HepG2 (cell line): ENCODE results near the gene LEMD2. TPM values are rescaled to one million over a fixed set of nuclear protein-coding genes. Genes with fewer than 3 reads are reported as not detected.

Experiments used
- FOXA1 ChIP-seq, 2 experiments: fragments of 450-650 bp in 1 of 2; sonication (generic) in 1 of 2; formaldehyde crosslinking in 1 of 2; IDR thresholded peaks; 2 replicates each; pipeline versions ENCODE4 v1.4.0 to v1.6.1; 2016 to 2020; ENCODE audit warnings: missing genetic modification reagents in 1 of 2
- HMGA1 ChIP-seq: sonication (generic); formaldehyde crosslinking; conservative IDR thresholded peaks from 2 replicates; pipeline ENCODE4 v1.4.0; 2020; ENCODE audit warnings: missing genetic modification reagents
- MNT ChIP-seq: fragments of 450-650 bp; IDR thresholded peaks from 2 replicates; pipeline ENCODE4 v1.6.1; 2016
- MYC ChIP-seq: sonication (generic); formaldehyde crosslinking; IDR thresholded peaks from 2 replicates; pipeline ENCODE4 v1.9.0; 2021; ENCODE audit warnings: missing genetic modification reagents, borderline replicate concordance
- NFIC ChIP-seq: IDR thresholded peaks from 2 replicates; pipeline ENCODE4 v1.6.1; 2012; ENCODE audit warnings: mild to moderate bottlenecking, low read length, inconsistent platforms
- POGK ChIP-seq: sonication (generic); formaldehyde crosslinking; conservative IDR thresholded peaks from 2 replicates; pipeline ENCODE4 v1.8.0; 2022; ENCODE audit warnings: mild to moderate bottlenecking, moderate library complexity, missing genetic modification reagents
- SAP130 ChIP-seq: IDR thresholded peaks from 2 replicates; pipeline ENCODE4 v1.6.1; 2016; ENCODE audit warnings: low read depth
- SMYD3 ChIP-seq: sonication (generic); formaldehyde crosslinking; IDR thresholded peaks from 2 replicates; pipeline ENCODE4 v1.8.1; 2023; ENCODE audit warnings: mild to moderate bottlenecking, missing genetic modification reagents
- TEAD3 ChIP-seq: optimal IDR thresholded peaks from 2 replicates; pipeline ENCODE3; 2016; ENCODE audit warnings: borderline replicate concordance
- ZNF441 ChIP-seq: sonication (generic); formaldehyde crosslinking; IDR thresholded peaks from 2 replicates; pipeline ENCODE4 v1.7.0; 2021; ENCODE audit warnings: missing genetic modification reagents, borderline replicate concordance
- ZNF589 ChIP-seq: sonication (generic); formaldehyde crosslinking; conservative IDR thresholded peaks from 2 replicates; pipeline ENCODE4 v1.8.0; 2022; ENCODE audit warnings: mild to moderate bottlenecking, moderate library complexity, missing genetic modification reagents
- ZNF703 ChIP-seq: sonication (generic); formaldehyde crosslinking; IDR thresholded peaks from 2 replicates; pipeline ENCODE4 v1.5.1; 2020; ENCODE audit warnings: missing genetic modification reagents, mild to moderate bottlenecking, moderate library complexity, borderline replicate concordance
- ZSCAN30 ChIP-seq: sonication (generic); formaldehyde crosslinking; IDR thresholded peaks from 2 replicates; pipeline ENCODE4 v1.5.0; 2020; ENCODE audit warnings: mild to moderate bottlenecking, missing genetic modification reagents
- polyA plus RNA-seq, 8 experiments: library from polyadenylated mRNA; depleted of rRNA in 3 of 8; stranded (reverse) in 7 of 8; unstranded in 1 of 8; fragments of >200 nt; fragmentation: Illumina TruSeq in 4 of 8; extraction: Trizol in 4 of 8; gene quantifications; 2 replicates each; pipeline versions ENCODE4 v1.2.1 to v1.2.3, GENCODE V29; 2011 to 2016; ENCODE audit warnings: low read depth in 4 of 8, missing spikeins in 1 of 8, mixed read lengths in 1 of 8; ENCODE audit not compliant: insufficient read depth in 1 of 8
- total RNA-seq, 5 experiments: library from RNA; depleted of rRNA; stranded (reverse); fragments of >200 nt; fragmentation: Illumina TruSeq; extraction: Trizol; gene quantifications; 2 replicates each; pipeline ENCODE4 v1.2.3, GENCODE V29; 2016; ENCODE audit warnings: low read depth in 1 of 5
- TF ChIP-seq, protein P1 (sequence below), 2 experiments: fragments of 450-650 bp in 1 of 2; sonication (generic) in 1 of 2; formaldehyde crosslinking in 1 of 2; IDR thresholded peaks; 2 replicates each; pipeline versions ENCODE4 v1.6.1 to v1.8.0; 2016 to 2022; ENCODE audit warnings: antibody characterized with exemption in 1 of 2, mild to moderate bottlenecking in 1 of 2, missing genetic modification reagents in 1 of 2
- TF ChIP-seq, protein P2 (sequence below): sonication (generic); formaldehyde crosslinking; IDR thresholded peaks from 2 replicates; pipeline ENCODE4 v1.4.0; 2020; ENCODE audit warnings: mild to moderate bottlenecking, missing genetic modification reagents

The LEMD2 gene
- total and polyA plus RNA-seq, 2 of the 13 experiments (the other 11 are each of a cell fraction or from before 2014, with no cell fraction given), result 45.2 to 62.9 TPM

DNA sequence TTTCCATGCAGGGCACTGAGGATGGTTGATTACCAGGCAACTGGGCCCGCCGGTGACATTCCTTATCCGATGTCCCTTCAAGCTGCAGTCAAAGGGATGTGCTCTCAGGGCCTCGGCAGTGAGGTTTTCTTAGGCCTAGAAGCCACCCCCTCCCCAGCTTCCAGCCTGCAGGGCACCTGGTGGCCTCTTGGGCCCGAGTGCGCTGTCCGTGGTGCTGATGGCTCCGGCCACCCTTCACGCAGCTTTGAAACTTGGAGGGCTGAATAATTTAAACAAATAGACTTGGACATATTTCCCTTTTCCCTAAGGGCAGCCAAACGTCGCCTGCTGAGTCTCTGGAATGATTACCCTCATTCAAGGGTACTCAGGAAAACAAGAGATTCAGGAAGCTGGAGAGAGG, 23.7 kb upstream of the LEMD2 start (continued):
- no peak for TF ChIP-seq FOXA1 (IDR thresholded peaks at IDR 0.05)
- no peak; the same call in 1 of the 2 replicates for TF ChIP-seq FOXA1 (CRISPR knock-in tag; IDR thresholded peaks at IDR 0.05)
- TF ChIP-seq, protein P1, sequence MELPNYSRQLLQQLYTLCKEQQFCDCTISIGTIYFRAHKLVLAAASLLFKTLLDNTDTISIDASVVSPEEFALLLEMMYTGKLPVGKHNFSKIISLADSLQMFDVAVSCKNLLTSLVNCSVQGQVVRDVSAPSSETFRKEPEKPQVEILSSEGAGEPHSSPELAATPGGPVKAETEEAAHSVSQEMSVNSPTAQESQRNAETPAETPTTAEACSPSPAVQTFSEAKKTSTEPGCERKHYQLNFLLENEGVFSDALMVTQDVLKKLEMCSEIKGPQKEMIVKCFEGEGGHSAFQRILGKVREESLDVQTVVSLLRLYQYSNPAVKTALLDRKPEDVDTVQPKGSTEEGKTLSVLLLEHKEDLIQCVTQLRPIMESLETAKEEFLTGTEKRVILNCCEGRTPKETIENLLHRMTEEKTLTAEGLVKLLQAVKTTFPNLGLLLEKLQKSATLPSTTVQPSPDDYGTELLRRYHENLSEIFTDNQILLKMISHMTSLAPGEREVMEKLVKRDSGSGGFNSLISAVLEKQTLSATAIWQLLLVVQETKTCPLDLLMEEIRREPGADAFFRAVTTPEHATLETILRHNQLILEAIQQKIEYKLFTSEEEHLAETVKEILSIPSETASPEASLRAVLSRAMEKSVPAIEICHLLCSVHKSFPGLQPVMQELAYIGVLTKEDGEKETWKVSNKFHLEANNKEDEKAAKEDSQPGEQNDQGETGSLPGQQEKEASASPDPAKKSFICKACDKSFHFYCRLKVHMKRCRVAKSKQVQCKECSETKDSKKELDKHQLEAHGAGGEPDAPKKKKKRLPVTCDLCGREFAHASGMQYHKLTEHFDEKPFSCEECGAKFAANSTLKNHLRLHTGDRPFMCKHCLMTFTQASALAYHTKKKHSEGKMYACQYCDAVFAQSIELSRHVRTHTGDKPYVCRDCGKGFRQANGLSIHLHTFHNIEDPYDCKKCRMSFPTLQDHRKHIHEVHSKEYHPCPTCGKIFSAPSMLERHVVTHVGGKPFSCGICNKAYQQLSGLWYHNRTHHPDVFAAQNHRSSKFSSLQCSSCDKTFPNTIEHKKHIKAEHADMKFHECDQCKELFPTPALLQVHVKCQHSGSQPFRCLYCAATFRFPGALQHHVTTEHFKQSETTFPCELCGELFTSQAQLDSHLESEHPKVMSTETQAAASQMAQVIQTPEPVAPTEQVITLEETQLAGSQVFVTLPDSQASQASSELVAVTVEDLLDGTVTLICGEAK (IDR thresholded peaks at IDR 0.05), result no peak
- TF ChIP-seq, protein P1 (CRISPR knock-in tag; IDR thresholded peaks at IDR 0.05), result 0 out of 2 replicates have a peak, but pooled peaks have one; percentile 50
- TF ChIP-seq ZSCAN30 (CRISPR knock-in tag), result peak; percentile 87; the same call in 1 of the 2 replicates
- TF ChIP-seq HMGA1 (CRISPR knock-in tag), result no peak
- no peak for TF ChIP-seq NFIC
- TF ChIP-seq SAP130, result peak; percentile 67
- TF ChIP-seq MNT, result no peak
- TF ChIP-seq POGK (CRISPR knock-in tag), result peak; percentile 92
- TF ChIP-seq ZNF703 (CRISPR knock-in tag), result no peak
- TF ChIP-seq, protein P2, sequence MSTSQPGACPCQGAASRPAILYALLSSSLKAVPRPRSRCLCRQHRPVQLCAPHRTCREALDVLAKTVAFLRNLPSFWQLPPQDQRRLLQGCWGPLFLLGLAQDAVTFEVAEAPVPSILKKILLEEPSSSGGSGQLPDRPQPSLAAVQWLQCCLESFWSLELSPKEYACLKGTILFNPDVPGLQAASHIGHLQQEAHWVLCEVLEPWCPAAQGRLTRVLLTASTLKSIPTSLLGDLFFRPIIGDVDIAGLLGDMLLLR (CRISPR knock-in tag), result 0 out of 2 replicates have a peak, but pooled peaks have one; percentile 46
- TF ChIP-seq SMYD3 (CRISPR knock-in tag), result 0 out of 2 replicates have a peak, but pooled peaks have one; percentile 21
- TF ChIP-seq ZNF441 (CRISPR knock-in tag), result peak; percentile 95
- peak; percentile 71; the same call in 1 of the 2 replicates for TF ChIP-seq ZNF589 (CRISPR knock-in tag)
- peak; percentile 30; the same call in 1 of the 2 replicates for TF ChIP-seq MYC (CRISPR knock-in tag)
- peak; percentile 40 for TF ChIP-seq TEAD3
